HL-60 (cell line): ENCODE data around the gene CENPM.
A peak's percentile ranks its signal among the peaks of the same experiment; 100 is the strongest.

Source experiments
- DNase-seq, 2 experiments: peaks; one replicate each; pipeline ENCODE4 v3.0.0-alpha.2; 2010 to 2020; ENCODE audit warnings: low read depth in 1 of 2, low spot score in 1 of 2
- H3K27ac ChIP-seq: fragments of 250-450 bp; sonication (Bioruptor Pico); replicated peaks from 2 replicates; pipeline ENCODE4 v1.5.1; 2020; ENCODE audit warnings: mild to moderate bottlenecking, moderate library complexity
- H3K27me3 ChIP-seq: fragments of 250-450 bp; sonication (Bioruptor Pico); 2 replicates; pipeline ENCODE4 v1.5.1; 2021; ENCODE audit warnings: mild to moderate bottlenecking, moderate library complexity; ENCODE audit not compliant: insufficient read depth, poor library complexity, severe bottlenecking
- H3K4me3 ChIP-seq: replicated peaks from 2 replicates; pipeline ENCODE4 v1.5.1; 2011; ENCODE audit warnings: mild to moderate bottlenecking, control low read depth, low read length; ENCODE audit not compliant: insufficient read depth
- GABPA ChIP-seq: IDR thresholded peaks from 2 replicates; pipeline ENCODE4 v1.6.1; 2012; ENCODE audit warnings: low read depth
- POLR2AphosphoS5 ChIP-seq: IDR thresholded peaks from 2 replicates; pipeline ENCODE4 v1.6.1; 2012; ENCODE audit warnings: low read depth
- REST ChIP-seq: IDR thresholded peaks from 2 replicates; pipeline ENCODE4 v1.6.1; 2012; ENCODE audit warnings: low read depth; ENCODE audit not compliant: insufficient replicate concordance
- SPI1 ChIP-seq: IDR thresholded peaks from 2 replicates; pipeline ENCODE4 v1.6.1; 2012; ENCODE audit warnings: low read depth, mild to moderate bottlenecking, borderline replicate concordance
- TF ChIP-seq, protein P1 (sequence below): IDR thresholded peaks from one replicate; pipeline ENCODE4 v1.5.1; 2011; ENCODE audit warnings: low read length, control low read depth, inconsistent platforms; ENCODE audit not compliant: insufficient read depth

The CENPM gene

DNA sequence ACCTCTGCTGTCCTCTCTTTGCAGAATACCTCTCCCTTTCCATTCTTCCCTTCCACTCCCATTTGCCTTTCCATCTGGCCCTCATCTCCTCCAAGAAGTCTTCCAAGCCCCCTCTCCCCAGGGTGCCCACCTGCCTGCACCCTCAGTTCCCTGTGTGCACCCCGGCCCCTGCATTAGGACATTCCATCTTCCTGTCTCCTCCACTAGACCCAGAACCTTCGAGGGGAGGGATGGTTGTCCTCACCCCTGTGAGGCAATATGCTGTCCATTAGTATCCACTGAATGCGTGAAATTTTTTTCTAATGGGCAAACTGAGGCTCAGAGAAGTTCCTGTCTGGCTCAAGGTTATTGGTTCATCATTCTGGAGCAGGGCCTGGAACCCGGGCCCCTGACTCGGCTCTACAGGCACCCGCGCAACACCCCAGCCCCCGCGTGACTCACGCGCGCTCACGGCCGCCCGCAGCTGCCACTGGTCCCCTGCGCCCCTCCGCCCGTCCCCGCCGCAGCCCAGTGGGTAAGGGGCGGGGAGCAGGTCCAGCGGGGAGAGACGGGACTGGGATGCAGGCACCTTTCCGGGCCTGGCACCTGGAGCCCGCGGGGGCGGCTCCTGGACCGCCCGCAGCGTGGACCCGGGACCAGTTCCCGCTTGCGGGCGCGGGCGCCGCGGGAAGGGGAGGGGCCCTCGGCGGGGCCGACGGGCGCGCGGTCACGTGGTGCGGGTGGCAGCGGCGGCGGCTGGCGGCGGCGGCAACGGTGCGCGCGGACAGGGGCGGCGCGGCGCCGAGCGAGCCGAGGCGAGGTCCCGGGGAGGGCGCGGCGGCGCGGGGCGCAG is 29.3 kb upstream of the CENPM start:
- H3K4me3 ChIP-seq: peak overlapping the region; percentile 47
- H3K27ac ChIP-seq: no peak overlapping the region
- peak in 1 of 2 experiments; percentile 13 for DNase-seq
- TF ChIP-seq GABPA: no peak
- H3K27me3 ChIP-seq: peaks cover 23% of the 10 kb centered on the region

DNA sequence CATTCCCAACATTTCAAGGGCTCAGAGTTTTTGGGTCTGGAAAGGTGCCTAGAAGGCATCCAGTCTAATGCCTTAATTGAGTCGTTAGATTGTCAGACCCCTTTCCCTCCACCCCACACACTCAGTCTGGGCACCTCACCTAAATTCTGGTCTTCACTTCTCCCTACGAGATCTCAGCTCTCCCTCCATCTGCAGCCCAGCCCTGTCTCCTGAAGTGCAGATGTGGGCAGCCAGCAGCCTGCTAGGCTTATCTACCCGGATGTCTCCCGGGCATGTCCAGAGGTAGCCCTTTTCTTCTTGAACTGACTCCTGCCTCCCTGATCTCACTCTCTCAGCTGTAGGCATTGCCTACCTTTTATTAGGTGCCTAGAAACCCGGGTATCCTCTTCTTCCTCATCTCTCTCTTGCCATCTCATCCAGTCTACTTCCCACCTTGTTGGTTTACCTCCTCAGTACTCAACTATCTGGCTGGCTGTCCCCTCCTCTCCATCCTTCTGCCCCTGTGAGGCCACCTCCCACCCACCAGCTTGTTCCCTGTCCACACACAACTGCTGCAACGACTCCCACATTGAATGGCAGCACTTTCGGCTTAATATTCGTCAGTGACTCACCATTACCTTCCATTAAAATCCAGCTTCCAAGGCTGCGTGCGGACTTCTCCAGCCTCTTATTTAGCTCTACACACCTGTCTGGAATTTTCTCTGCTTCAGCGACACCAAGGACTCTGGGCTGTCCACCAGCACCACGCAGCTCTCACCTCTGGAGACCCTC is 28.5 kb upstream of the CENPM start:
- H3K27me3 ChIP-seq: peaks cover 23% of the 10 kb centered on the region
- no peak overlapping the region for H3K27ac ChIP-seq
- TF ChIP-seq REST (no peak), POLR2AphosphoS5 (no peak), SPI1 (no peak), GABPA (no peak)
- TF ChIP-seq, protein P1, sequence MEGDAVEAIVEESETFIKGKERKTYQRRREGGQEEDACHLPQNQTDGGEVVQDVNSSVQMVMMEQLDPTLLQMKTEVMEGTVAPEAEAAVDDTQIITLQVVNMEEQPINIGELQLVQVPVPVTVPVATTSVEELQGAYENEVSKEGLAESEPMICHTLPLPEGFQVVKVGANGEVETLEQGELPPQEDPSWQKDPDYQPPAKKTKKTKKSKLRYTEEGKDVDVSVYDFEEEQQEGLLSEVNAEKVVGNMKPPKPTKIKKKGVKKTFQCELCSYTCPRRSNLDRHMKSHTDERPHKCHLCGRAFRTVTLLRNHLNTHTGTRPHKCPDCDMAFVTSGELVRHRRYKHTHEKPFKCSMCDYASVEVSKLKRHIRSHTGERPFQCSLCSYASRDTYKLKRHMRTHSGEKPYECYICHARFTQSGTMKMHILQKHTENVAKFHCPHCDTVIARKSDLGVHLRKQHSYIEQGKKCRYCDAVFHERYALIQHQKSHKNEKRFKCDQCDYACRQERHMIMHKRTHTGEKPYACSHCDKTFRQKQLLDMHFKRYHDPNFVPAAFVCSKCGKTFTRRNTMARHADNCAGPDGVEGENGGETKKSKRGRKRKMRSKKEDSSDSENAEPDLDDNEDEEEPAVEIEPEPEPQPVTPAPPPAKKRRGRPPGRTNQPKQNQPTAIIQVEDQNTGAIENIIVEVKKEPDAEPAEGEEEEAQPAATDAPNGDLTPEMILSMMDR: no peak
- no peak overlapping the region for H3K4me3 ChIP-seq
- DNase-seq: no peak

DNA sequence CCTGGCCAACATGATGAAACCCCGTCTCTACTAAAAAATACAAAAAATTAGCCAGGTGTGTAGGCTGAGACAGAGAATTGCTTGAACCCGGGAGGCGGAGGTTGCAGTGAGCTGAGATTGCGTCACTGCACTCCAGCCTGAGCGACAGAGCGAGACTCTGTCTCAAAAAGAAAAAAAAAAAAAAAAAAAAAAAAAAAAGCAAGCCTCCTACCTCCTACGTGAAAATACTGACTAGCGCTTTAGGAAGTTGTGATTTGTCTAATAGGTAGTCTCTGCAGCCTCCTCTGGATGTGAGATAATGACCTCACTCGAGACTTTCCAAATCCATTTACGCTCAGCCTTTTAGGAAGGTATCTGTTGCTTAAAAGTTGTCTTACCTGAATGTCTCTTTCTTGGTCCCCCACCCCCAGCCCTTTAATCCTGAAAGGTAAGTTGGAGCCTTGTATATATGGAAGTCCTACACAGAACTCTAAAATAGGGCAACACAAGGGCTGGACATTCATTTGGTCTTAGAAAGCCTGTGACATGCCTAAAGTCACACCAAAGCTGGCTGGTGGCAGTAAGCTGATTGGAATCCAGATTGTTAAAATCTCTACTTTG is 27.8 kb upstream of the CENPM start:
- no peak for DNase-seq
- H3K27me3 ChIP-seq: peaks cover 23% of the 10 kb centered on the region
- H3K4me3 ChIP-seq: no peak overlapping the region
- TF ChIP-seq GABPA: no peak
- H3K27ac ChIP-seq: no peak overlapping the region

GRCh38 chr22:41971431-41971830 is 24.5 kb upstream of the CENPM start:
- no peak for DNase-seq
- no peak overlapping the region for H3K4me3 ChIP-seq
- TF ChIP-seq POLR2AphosphoS5 (no peak), SPI1 (no peak), GABPA (no peak), REST (no peak)
- TF ChIP-seq, protein P1: no peak
- peaks cover 10% of the 10 kb centered on the region for H3K27me3 ChIP-seq
- H3K27ac ChIP-seq: no peak overlapping the region
